ENCODE data around the gene POU2F1.

The POU2F1 gene

DNA sequence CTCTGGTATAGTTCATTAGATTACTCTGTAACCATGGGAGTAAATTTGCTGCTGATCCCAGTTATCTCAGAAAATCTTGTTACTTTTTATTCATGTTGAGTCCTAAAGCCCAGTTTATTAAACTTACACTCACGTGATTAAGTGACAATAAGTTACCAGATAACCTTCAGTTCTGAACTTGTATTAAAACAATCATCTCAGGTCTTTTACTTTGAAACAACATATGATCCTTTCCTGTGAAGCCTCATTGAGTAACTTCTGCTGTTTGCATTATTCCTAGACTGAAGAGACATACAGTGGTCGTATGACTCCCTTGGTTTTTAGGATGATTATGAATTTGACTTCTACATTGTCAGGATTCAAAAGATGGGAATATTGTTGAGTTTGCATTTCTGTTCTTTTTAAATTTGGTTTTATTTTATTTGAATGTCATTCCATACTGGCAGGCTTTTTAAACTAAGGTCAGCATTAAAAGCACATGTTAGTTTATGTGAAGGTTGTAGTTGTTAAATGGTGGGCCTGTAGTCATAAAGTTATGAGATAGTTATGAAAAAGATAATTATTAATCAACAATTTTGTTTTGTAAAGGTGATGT lies 179.8 kb downstream of the POU2F1 start:
- CTCF ChIA-PET: interaction anchor here (0.7 to 3.1 kb wide), 14 partner anchors 10 to 177 kb away, joined by 3 to 23 read pairs (median 5); no protein-coding TSS in a partner anchor

DNA sequence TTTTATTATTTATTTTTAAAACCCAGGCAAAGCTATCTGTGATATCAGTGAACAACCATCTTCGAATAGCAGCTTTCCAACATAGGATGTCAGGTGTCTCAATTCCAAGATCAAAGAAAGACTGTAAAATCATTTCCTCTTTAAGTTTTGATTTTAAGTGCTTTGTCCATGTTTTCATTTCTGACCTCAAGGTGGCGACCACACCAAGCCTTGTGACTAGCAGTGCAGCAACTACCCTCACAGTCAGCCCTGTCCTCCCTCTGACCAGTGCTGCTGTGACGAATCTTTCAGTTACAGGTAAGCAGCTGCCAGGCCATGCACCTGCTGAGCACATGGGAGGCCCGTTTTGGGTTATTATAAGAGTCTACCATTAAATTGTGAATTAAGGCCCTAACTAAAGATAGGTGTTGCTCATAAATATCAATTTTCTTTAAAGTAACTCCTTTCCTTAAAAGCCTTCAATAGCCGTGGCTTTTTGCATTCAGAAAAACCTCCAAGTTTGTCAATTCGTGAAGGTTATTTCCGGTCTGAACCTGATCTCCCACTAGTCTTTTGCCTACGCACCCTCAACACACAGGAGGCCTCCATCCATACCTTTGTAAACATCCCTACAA lies 180.7 kb downstream of the POU2F1 start:
- CTCF ChIA-PET: interaction anchor here (0.6 to 3.1 kb wide), 20 partner anchors 10 to 696 kb away, joined by 3 to 23 read pairs (median 5); no protein-coding TSS in a partner anchor
- no peaks in the 10 kb centered on the region for H3K9me3 ChIP-seq (ENCODE audit: control insufficient read depth, insufficient read depth, low read depth, low read length)
- POLR2A ChIA-PET: no interaction called here
- TF ChIP-seq, protein P1, sequence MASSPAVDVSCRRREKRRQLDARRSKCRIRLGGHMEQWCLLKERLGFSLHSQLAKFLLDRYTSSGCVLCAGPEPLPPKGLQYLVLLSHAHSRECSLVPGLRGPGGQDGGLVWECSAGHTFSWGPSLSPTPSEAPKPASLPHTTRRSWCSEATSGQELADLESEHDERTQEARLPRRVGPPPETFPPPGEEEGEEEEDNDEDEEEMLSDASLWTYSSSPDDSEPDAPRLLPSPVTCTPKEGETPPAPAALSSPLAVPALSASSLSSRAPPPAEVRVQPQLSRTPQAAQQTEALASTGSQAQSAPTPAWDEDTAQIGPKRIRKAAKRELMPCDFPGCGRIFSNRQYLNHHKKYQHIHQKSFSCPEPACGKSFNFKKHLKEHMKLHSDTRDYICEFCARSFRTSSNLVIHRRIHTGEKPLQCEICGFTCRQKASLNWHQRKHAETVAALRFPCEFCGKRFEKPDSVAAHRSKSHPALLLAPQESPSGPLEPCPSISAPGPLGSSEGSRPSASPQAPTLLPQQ (tag by site-specific recombination; IDR thresholded peaks at IDR 0.05): peak; percentile 37; the same call in 1 of the 2 replicates
- TF ChIP-seq ZNF654 (tag by site-specific recombination; IDR thresholded peaks at IDR 0.05; ENCODE audit: low read depth): peak; percentile 26; the same call in 1 of the 2 replicates
- peak; percentile 24; the same call in 1 of the 2 replicates for TF ChIP-seq TCF7L2 (IDR thresholded peaks at IDR 0.05; ENCODE audit: borderline replicate concordance, low read depth, low read length)
- no peak for TF ChIP-seq ZNF274 (IDR thresholded peaks at IDR 0.05; ENCODE audit: low read length)
- no peak for TF ChIP-seq ZNF274 (tag by site-specific recombination; IDR thresholded peaks at IDR 0.05; ENCODE audit: borderline replicate concordance)
- TF ChIP-seq, protein P2, sequence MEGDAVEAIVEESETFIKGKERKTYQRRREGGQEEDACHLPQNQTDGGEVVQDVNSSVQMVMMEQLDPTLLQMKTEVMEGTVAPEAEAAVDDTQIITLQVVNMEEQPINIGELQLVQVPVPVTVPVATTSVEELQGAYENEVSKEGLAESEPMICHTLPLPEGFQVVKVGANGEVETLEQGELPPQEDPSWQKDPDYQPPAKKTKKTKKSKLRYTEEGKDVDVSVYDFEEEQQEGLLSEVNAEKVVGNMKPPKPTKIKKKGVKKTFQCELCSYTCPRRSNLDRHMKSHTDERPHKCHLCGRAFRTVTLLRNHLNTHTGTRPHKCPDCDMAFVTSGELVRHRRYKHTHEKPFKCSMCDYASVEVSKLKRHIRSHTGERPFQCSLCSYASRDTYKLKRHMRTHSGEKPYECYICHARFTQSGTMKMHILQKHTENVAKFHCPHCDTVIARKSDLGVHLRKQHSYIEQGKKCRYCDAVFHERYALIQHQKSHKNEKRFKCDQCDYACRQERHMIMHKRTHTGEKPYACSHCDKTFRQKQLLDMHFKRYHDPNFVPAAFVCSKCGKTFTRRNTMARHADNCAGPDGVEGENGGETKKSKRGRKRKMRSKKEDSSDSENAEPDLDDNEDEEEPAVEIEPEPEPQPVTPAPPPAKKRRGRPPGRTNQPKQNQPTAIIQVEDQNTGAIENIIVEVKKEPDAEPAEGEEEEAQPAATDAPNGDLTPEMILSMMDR (tag by site-specific recombination; IDR thresholded peaks at IDR 0.05): peak; percentile 60; the same call in 1 of the 2 replicates
- H3K36me3 ChIP-seq (ENCODE audit: control insufficient read depth in 2 of 2, insufficient read depth in 1 of 2, low read length in 2 of 2): peaks cover 0 to 33% of the 10 kb centered on the region in 2 experiments; a peak in 1 of 3 replicates
- H3K4me3 ChIP-seq (ENCODE audit: low read depth, low read length): no peak overlapping the region
- H3K4me1 ChIP-seq (ENCODE audit: control insufficient read depth, insufficient read depth, low read length): no peaks in the 10 kb centered on the region
- no peak overlapping the region for H3K27ac ChIP-seq (ENCODE audit: extremely low read depth, low read depth, low read length)

More for the DNA sequence above, 179.8 kb downstream of the POU2F1 start:
- Histone ChIP-seq H3K4me3 (ENCODE audit: low read depth, low read length) (no peak overlapping the region), H3K9me3 (ENCODE audit: control insufficient read depth, insufficient read depth, low read depth, low read length) (no peaks in the 10 kb centered on the region), H3K4me1 (ENCODE audit: control insufficient read depth, insufficient read depth, low read length) (no peaks in the 10 kb centered on the region), H3K27ac (ENCODE audit: extremely low read depth, low read depth, low read length) (no peak overlapping the region), H3K36me3 (ENCODE audit: control insufficient read depth in 2 of 2, insufficient read depth in 1 of 2, low read length in 2 of 2) (peaks cover 0 to 40% of the 10 kb centered on the region in 2 experiments; a peak in 1 of 3 replicates)
- POLR2A ChIA-PET: no interaction called here
- no peak for TF ChIP-seq HOXC10 (CRISPR knock-in tag; IDR thresholded peaks at IDR 0.05)
- peak; percentile 70; the same call in 1 of the 2 replicates for TF ChIP-seq MYNN (tag by site-specific recombination; IDR thresholded peaks at IDR 0.05; ENCODE audit: borderline replicate concordance)

DNA sequence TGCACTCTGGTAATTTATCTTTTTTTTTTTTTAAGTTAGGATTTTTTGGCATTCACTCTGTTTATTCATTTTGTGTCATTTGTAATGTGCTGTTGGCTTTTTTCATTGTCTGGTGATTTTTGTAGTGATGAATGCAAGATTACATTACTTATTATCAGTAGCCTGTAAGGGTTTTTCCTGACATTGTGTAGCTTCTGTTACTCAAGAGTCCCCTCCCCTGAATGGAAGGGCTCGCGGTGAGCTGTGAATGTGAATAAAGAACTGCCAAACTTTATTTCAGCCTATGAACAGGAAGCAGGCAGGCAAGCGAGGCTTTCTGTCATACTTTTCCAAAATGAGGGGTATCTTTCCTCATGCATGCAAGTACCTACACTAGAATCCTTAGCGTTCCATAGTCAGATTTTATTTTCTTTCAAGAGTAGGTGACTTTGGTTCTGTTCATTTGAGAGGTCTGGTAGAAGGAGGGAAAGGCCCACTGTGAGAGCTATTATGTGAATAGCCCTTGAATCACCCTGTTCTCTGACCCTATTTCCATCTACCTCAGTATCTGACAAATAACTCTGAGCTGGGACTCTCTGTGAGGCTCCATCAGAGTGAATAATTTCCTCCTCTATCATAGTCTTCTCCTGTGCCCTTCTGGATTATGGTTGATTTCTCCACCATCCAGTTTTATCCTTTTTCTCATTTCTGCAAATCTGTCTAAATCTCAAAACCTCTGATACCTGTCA lies 183.6 kb downstream of the POU2F1 start:
- peaks cover 0 to 14% of the 10 kb centered on the region in 2 experiments; a peak in 1 of 3 replicates for H3K36me3 ChIP-seq (ENCODE audit: control insufficient read depth in 2 of 2, insufficient read depth in 1 of 2, low read length in 2 of 2)

DNA sequence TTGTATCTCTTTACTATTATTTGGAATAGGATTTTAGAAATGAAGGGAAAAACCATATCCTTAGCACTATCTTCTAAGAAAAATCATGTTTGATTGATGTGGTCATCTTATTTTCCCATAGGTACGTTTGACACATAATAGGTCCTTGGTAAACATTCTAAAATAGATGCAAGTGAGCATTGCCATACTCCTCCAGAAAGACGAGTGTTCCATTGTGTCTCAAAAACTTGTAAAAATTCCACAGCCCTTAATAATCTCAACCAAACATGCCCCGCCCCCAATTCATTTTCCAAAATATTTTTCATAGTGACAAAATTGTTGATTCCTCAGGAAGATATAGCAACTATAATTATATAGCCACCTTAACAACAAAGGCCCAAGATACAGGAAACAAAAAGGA lies 184.2 kb downstream of the POU2F1 start:
- CTCF ChIA-PET: interaction anchor here (0.7 kb wide), 1 partner anchor 153 kb away, joined by 3 read pairs; no protein-coding TSS in a partner anchor
- Histone ChIP-seq H3K27ac (ENCODE audit: extremely low read depth, low read depth, low read length) (no peak overlapping the region), H3K36me3 (ENCODE audit: control insufficient read depth in 2 of 2, insufficient read depth in 1 of 2, low read length in 2 of 2) (peaks cover 0 to 12% of the 10 kb centered on the region in 2 experiments; a peak in 1 of 3 replicates), H3K4me3 (ENCODE audit: low read depth, low read length) (no peak overlapping the region), H3K4me1 (ENCODE audit: control insufficient read depth, insufficient read depth, low read length) (no peaks in the 10 kb centered on the region), H3K9me3 (ENCODE audit: control insufficient read depth, insufficient read depth, low read depth, low read length) (no peaks in the 10 kb centered on the region)
- POLR2A ChIA-PET: no interaction called here
- TF ChIP-seq ZNF155 (tag by site-specific recombination; IDR thresholded peaks at IDR 0.05) (no peak), KLF7 (tag by site-specific recombination; IDR thresholded peaks at IDR 0.05; ENCODE audit: borderline replicate concordance) (no peak), ZNF292 (tag by site-specific recombination; IDR thresholded peaks at IDR 0.05; ENCODE audit: borderline replicate concordance, low read depth) (no peak), ZNF341 (tag by site-specific recombination; IDR thresholded peaks at IDR 0.05; ENCODE audit: low read depth) (no peak), ZNF677 (tag by site-specific recombination; IDR thresholded peaks at IDR 0.05) (no peak), ZFP69B (tag by site-specific recombination; IDR thresholded peaks at IDR 0.05) (no peak), ZBTB1 (tag by site-specific recombination; IDR thresholded peaks at IDR 0.05) (no peak), ZNF664 (tag by site-specific recombination; IDR thresholded peaks at IDR 0.05) (no peak), ZNF138 (tag by site-specific recombination; IDR thresholded peaks at IDR 0.05; ENCODE audit: borderline replicate concordance) (no peak), WT1 (tag by site-specific recombination; IDR thresholded peaks at IDR 0.05) (no peak)
- TF ChIP-seq, protein P3, sequence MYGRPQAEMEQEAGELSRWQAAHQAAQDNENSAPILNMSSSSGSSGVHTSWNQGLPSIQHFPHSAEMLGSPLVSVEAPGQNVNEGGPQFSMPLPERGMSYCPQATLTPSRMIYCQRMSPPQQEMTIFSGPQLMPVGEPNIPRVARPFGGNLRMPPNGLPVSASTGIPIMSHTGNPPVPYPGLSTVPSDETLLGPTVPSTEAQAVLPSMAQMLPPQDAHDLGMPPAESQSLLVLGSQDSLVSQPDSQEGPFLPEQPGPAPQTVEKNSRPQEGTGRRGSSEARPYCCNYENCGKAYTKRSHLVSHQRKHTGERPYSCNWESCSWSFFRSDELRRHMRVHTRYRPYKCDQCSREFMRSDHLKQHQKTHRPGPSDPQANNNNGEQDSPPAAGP (tag by site-specific recombination; IDR thresholded peaks at IDR 0.05): no peak

More for the DNA sequence above, 183.6 kb downstream of the POU2F1 start:
- no peaks in the 10 kb centered on the region for H3K9me3 ChIP-seq (ENCODE audit: control insufficient read depth, insufficient read depth, low read depth, low read length)
- H3K4me3 ChIP-seq (ENCODE audit: low read depth, low read length): no peak overlapping the region
- POLR2A ChIA-PET: no interaction called here
- no peak for TF ChIP-seq ZNF48 (tag by site-specific recombination; IDR thresholded peaks at IDR 0.05)
- no peak for TF ChIP-seq YY2 (tag by site-specific recombination; IDR thresholded peaks at IDR 0.05)
- no peak for TF ChIP-seq ZNF350 (tag by site-specific recombination; IDR thresholded peaks at IDR 0.05)
- TF ChIP-seq ZNF473 (tag by site-specific recombination; IDR thresholded peaks at IDR 0.05): no peak
- TF ChIP-seq HOXC10 (CRISPR knock-in tag; IDR thresholded peaks at IDR 0.05): no peak
- TF ChIP-seq ZXDB (tag by site-specific recombination; IDR thresholded peaks at IDR 0.05): no peak
- no peak for TF ChIP-seq KLF7 (tag by site-specific recombination; IDR thresholded peaks at IDR 0.05; ENCODE audit: borderline replicate concordance)
- no peak for TF ChIP-seq SCRT1 (tag by site-specific recombination; IDR thresholded peaks at IDR 0.05; ENCODE audit: borderline replicate concordance)
- no peaks in the 10 kb centered on the region for H3K4me1 ChIP-seq (ENCODE audit: control insufficient read depth, insufficient read depth, low read length)
- CTCF ChIA-PET: interaction anchor here (0.6 to 0.7 kb wide), 2 partner anchors 14 to 154 kb away, joined by 3 read pairs; no protein-coding TSS in a partner anchor
- H3K27ac ChIP-seq (ENCODE audit: extremely low read depth, low read depth, low read length): no peak overlapping the region

Measured in HEK293 (cell line).